Hippocampal formation (tissue), 2 donors: Measurements from ENCODE around the gene SPDEF.
A peak's percentile ranks its signal among the peaks of the same experiment; 100 is the strongest.

Experiments
- DNase-seq, 2 donors: peaks; one replicate each; lab custom pipeline; 2025; lab: John Stamatoyannopoulos, UW

The SPDEF gene

GRCh38 chr6:34527751-34528670 lies 28.1 kb downstream of the SPDEF start:
- DNase-seq = no peak

GRCh38 chr6:34526992-34527728 lies 29.0 kb downstream of the SPDEF start:
- peak; percentile 72 to 88 for DNase-seq

DNA sequence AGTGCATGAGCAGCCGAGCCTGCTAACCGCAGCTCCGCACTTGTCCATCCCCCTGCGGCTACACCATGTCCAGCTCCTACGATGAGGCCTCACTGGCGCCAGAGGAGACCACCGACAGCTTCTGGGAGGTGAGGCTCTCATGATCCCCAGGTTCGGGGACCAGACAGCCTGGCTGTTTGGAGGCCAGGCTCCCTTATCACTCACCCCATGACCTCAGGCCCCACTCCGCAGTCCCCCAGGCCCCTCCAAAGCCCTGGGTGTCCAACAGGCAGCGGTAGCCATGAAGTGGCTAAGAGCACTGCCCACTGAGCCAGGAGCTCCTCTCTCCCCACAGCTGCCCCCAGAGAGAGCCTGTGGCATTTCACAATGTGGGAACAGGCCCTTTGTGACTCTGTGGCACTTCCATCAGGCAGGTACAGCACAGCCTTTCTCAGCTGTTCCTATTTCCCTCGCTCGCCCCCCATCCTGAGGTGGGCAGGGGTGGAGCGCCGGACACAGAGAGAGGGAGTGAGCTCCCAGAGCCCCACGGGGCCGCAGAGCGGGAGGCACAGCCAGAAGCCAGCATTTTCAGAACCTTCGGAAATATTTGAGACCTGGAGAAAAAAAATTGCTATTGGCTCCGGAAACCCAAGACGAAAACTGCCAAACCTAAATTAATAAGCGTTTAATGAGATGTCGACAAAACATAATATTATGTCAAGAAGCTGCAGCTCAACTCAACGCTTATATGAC lies 29.7 kb downstream of the SPDEF start:
- DNase-seq = no peak

- no peak for DNase-seq
Measured at GRCh38 chr6:34525431-34526175, 30.5 kb downstream of the SPDEF start.

DNA sequence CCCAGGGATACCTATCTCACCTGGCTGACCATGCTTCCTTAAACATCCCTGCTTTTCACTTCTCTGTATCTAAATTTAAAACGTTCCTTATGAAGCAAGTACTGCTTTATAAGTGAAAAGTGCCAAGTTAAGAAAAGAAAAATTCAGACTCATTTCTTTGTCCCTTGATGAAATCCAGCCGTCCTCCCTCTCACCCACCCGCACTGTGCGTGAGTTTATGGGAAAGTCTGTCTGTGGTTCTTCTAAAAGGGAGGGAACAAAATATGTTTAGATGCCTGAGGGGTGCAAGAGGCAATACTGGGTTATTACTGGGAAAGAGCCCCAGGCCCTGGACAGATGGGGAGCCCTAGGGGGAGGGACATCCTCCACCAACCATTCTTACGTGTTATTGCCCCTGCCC lies 31.2 kb downstream of the SPDEF start:
- DNase-seq = no peak

- no peak for DNase-seq
Measured at GRCh38 chr6:34524499-34524898, 31.6 kb downstream of the SPDEF start.

- no peak for DNase-seq
Measured at GRCh38 chr6:34523441-34524206, 32.5 kb downstream of the SPDEF start.

DNA sequence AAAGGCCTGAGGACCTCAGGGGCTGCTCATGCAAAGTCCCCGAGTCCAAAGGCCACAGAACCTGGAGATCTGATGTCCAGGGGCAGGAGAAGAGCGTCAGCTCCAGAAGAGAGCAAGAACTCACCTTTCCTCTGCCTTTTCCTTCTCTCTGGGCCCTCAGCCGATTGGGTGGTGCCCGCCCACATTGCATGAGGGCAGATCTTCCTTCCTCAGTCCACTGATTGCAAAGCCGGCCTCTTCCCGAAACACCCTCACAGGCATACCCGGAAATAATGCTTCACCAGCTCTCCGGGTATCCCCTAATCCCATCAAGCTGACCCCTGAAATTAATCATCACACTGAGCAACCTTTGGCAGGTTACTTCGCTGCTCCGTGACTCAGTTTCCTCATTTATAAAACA lies 33.4 kb downstream of the SPDEF start:
- DNase-seq = no peak

GRCh38 chr6:34521463-34522285 lies 34.5 kb downstream of the SPDEF start:
- DNase-seq = no peak

DNA sequence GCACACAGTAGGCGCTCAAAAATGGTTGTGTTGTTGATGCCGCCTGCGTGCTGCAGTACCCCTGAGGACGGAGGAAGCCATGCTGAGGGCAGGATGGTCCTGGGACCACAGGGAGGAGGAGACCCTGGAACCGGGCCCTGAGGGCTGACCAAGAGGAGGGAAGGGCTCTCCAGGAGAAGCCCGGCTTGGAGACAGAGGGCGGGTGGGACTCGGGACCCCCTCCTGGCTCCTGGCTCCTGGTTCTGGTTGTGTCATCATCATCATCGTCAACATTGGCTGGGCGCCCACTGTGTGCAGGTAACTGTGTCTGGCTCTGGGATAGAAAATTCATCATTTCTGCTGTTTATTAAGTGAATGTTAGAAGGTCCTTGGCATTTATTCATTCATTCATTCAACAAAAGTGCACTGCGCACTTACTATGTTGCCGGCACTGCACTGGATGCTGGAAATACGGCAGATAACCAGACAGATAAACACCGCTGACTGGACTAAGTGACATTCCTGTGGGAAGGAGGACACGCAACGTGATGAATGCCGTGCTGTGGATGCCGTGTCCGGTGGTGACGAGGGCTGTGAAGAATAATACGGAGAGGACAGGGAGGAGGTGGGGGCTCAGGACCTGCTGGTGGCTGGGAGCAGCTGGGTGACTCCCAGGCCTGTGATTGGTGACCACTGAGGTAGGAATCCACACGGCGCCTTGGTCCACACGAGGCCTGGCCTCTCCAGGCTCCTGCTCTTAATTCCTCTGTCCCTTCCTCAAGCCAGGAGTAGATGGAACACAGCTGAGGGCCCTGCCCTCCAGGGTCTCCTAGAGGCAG lies 35.3 kb downstream of the SPDEF start:
- DNase-seq = no peak

GRCh38 chr6:34519971-34520644 lies 36.0 kb downstream of the SPDEF start:
- DNase-seq = no peak

- DNase-seq = no peak
Measured at GRCh38 chr6:34518669-34519365, 37.3 kb downstream of the SPDEF start.

GRCh38 chr6:34517966-34518365 lies 38.2 kb downstream of the SPDEF start:
- DNase-seq = no peak

GRCh38 chr6:34517461-34517881 lies 38.7 kb downstream of the SPDEF start:
- no peak for DNase-seq

DNA sequence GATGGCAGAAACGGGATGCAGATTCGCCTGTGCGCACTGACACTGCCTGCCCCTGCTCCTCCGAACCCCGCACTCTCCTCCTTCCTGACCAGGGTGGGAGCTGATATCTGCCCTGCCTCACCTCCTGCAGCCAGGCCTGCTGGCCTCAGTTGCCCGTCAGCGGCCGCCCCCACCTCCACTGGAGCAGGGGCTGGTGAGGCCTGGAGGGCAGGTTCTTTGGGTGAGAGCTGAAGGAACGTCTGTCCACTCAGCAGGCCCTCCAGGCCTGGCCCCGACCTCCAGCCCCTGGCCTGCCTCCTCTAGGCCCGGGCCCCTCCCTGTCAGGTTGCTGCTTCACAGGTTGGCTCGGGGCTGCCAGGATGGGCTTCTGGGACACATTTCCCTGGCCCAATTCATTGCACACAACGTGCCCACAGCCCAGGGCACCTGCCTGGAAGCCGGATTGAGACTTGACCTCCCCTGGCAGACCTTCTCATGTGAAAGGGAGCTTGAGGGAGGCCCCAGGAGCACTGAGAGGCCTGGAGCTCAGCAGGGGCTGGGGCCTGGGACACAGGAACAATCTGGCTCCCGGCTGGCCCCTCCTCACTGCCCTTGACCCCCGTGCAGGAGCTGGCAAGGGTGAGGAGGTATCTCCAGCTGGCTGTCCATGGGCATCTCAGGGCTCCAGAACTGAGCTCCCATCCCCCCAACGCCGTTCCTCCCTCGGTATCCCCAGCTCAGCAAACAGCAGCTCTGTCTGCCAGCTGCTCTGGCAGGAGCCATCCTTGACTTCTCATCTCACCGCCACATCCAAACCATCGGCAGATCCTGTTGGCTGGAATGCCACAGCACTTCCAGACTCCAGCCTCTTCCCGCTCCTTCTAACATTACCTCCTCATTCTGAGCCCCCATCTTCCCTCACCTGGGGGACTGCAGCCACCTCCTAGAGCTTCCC lies 39.5 kb downstream of the SPDEF start:
- no peak for DNase-seq

GRCh38 chr6:34515473-34516387 lies 40.4 kb downstream of the SPDEF start:
- DNase-seq = no peak
